ENCODE measurements around the gene PLEKHG7. TPM values are rescaled to one million over a fixed set of nuclear protein-coding genes. Genes with fewer than 3 reads are reported as not detected.

The PLEKHG7 gene
- total and polyA plus RNA-seq, 2 experiments from 2014 or later: not detected

Other genes starting within 250 kb of the PLEKHG7 start
- gene EEA1, start 226.3 kb downstream of the PLEKHG7 start, total RNA-seq: 9.8 and 10.6 TPM in 2 replicates
- 32.9 and 34.4 TPM in 2 replicates for gene EEA1, start 226.3 kb downstream of the PLEKHG7 start, polyA plus RNA-seq

Measured in cardiac muscle cell (in vitro differentiated cells and primary cell).